GM21619 (cell line): ENCODE data around the gene GJC1.

Experiments
- ATAC-seq: cut with Tn5 transposase; IDR thresholded peaks from one replicate; pipeline ENCODE4 v1.9.1; 2021; ENCODE audit not compliant: unreplicated experiment

The GJC1 gene

GRCh38 chr17:44804302-44805089 is 25.6 kb downstream of the GJC1 start:
- no peak for ATAC-seq

- ATAC-seq, result no peak
These were observed 28.2 kb downstream of the GJC1 start for GRCh38 chr17:44801880-44802279.

GRCh38 chr17:44798356-44798755 is 31.7 kb downstream of the GJC1 start:
- ATAC-seq, result no peak

- ATAC-seq, result no peak
These were observed 32.3 kb downstream of the GJC1 start for GRCh38 chr17:44797802-44798201.

GRCh38 chr17:44796731-44797130 is 33.4 kb downstream of the GJC1 start:
- no peak for ATAC-seq

GRCh38 chr17:44795928-44796327 is 34.2 kb downstream of the GJC1 start:
- no peak for ATAC-seq

- no peak for ATAC-seq
These were observed 34.7 kb downstream of the GJC1 start for GRCh38 chr17:44795421-44795820.

- no peak for ATAC-seq
These were observed 35.2 kb downstream of the GJC1 start for GRCh38 chr17:44794851-44795413.

GRCh38 chr17:44793885-44794842 is 35.9 kb downstream of the GJC1 start:
- no peak for ATAC-seq

- ATAC-seq, result no peak
These were observed 37.8 kb downstream of the GJC1 start for GRCh38 chr17:44792276-44792675.

GRCh38 chr17:44788139-44788538 is 41.9 kb downstream of the GJC1 start:
- no peak for ATAC-seq

- ATAC-seq, result no peak
These were observed 42.7 kb downstream of the GJC1 start for GRCh38 chr17:44787271-44787940.

- ATAC-seq, result no peak
These were observed 43.5 kb downstream of the GJC1 start for GRCh38 chr17:44786551-44787081.

GRCh38 chr17:44785921-44786320 is 44.2 kb downstream of the GJC1 start:
- ATAC-seq, result no peak

GRCh38 chr17:44782326-44782850 is 47.7 kb downstream of the GJC1 start:
- no peak for ATAC-seq

GRCh38 chr17:44781551-44782325 is 48.3 kb downstream of the GJC1 start:
- ATAC-seq, result no peak

GRCh38 chr17:44780845-44781480 is 49.1 kb downstream of the GJC1 start:
- no peak for ATAC-seq

GRCh38 chr17:44780161-44780560 is 49.9 kb downstream of the GJC1 start:
- ATAC-seq, result no peak
